A172 (cell line): ENCODE measurements around the gene SPDYE1. TPM values are rescaled to one million over a fixed set of nuclear protein-coding genes. Genes with fewer than 3 reads are reported as not detected.

Experiments used
- total RNA-seq: library from RNA; depleted of rRNA; stranded (reverse); fragments of >200 nt; shearing (Covaris generic); gene quantifications from 2 replicates; pipeline ENCODE4 v1.2.3, GENCODE V29; 2014; rRNA removed

SPDYE1 gene
- total RNA-seq, 1 experiment from 2014 or later: not detected

Other genes with a start within 250 kb of the SPDYE1 start
- 129 and 138 TPM in 2 replicates for gene BLVRA, start 239.2 kb upstream of the SPDYE1 start, total RNA-seq
- gene MRPS24, start 128.4 kb upstream of the SPDYE1 start, total RNA-seq: 230 and 294 TPM in 2 replicates
- gene URGCP, start 91.3 kb upstream of the SPDYE1 start, total RNA-seq: 37.8 and 41.8 TPM in 2 replicates
- gene UBE2D4, start 71.5 kb upstream of the SPDYE1 start, total RNA-seq: 14.3 and 23.9 TPM in 2 replicates
- gene DBNL, start 46.8 kb downstream of the SPDYE1 start, total RNA-seq: 171 and 187 TPM in 2 replicates
- not detected in 2 replicates for gene PGAM2, start 67.7 kb downstream of the SPDYE1 start, total RNA-seq
- gene POLM, start 84.6 kb downstream of the SPDYE1 start, total RNA-seq: 20.3 and 24.0 TPM in 2 replicates
- gene AEBP1, start 106.4 kb downstream of the SPDYE1 start, total RNA-seq: 0.22 TPM in 1 of 2 replicates, not detected in the other
- gene POLD2, start 125.7 kb downstream of the SPDYE1 start, total RNA-seq: 149 and 160 TPM in 2 replicates
- gene MYL7, start 143.4 kb downstream of the SPDYE1 start, total RNA-seq: not detected in 2 replicates
- not detected in 2 replicates for gene GCK, start 191.5 kb downstream of the SPDYE1 start, total RNA-seq
- gene YKT6, start 203.1 kb downstream of the SPDYE1 start, total RNA-seq: 133 and 137 TPM in 2 replicates